ENCODE results near the gene CISD3. TPM values are rescaled to one million over a fixed set of nuclear protein-coding genes. Genes with fewer than 3 reads are reported as not detected.

The CISD3 gene
- total RNA-seq, 2 experiments from 2014 or later = 4.7 to 5.7 TPM

GRCh38 chr17:38751144-38751807, 21.1 kb downstream of the CISD3 start:
- POLR2A ChIA-PET = interaction anchor here (0.9 to 2.8 kb wide), 12 partner anchors 11 to 449 kb away, joined by 3 to 22 read pairs (median 6); partner anchors contain the start of genes CISD3, LASP1, RPL19 and RPL23
- no peak for DNase-seq

GRCh38 chr17:38751808-38752307, 21.7 kb downstream of the CISD3 start:
- no peaks in the 10 kb centered on the region for H3K9me3 Mint-ChIP-seq
- peaks cover 34% of the 10 kb centered on the region for H3K36me3 Mint-ChIP-seq (ENCODE audit: low read depth)
- TF ChIP-seq CTCF (IDR thresholded peaks at IDR 0.05) = no peak
- ChIA-PET CTCF (interaction anchor here (0.8 to 1.2 kb wide), 2 partner anchors 17 to 45 kb away, joined by 3 to 4 read pairs; no protein-coding TSS in a partner anchor), POLR2A (interaction anchor here (0.8 to 2.8 kb wide), 18 partner anchors 10 to 709 kb away, joined by 3 to 22 read pairs (median 6); partner anchors contain the start of genes CDK12, CISD3, LASP1 and MLLT6)
- peak overlapping the region; percentile 83 for H3K27ac Mint-ChIP-seq
- H3K27me3 Mint-ChIP-seq = peaks cover 29% of the 10 kb centered on the region
- peak overlapping the region; percentile 80 to 93 for H3K27ac ChIP-seq (ENCODE audit: low read depth in 1 of 2, low read length in 2 of 2)
- intact Hi-C loops (cut with DNase I, micrococcal nuclease) = loop anchor here (1.0 to 10.0 kb wide), 8 partner anchors 22 to 403 kb away; partner anchors contain the start of genes MLLT6 (in 2 of the 2), CISD3 (in 1 of the 2), CWC25 (in 1 of the 2) and PIP4K2B (in 1 of the 2)
- H3K4me3 Mint-ChIP-seq = peak overlapping the region; percentile 99
- ATAC-seq (ENCODE audit: poor library complexity) = peak; percentile 37
- H3K4me1 Mint-ChIP-seq (ENCODE audit: low read depth) = peaks cover 39% of the 10 kb centered on the region
- H3K36me3 ChIP-seq (ENCODE audit: insufficient read depth, low read length) = peaks cover 24% of the 10 kb centered on the region
- peaks cover 73% of the 10 kb centered on the region for H3K4me1 ChIP-seq (ENCODE audit: insufficient read depth, low read length)
- H3K9me3 ChIP-seq (ENCODE audit: control insufficient read depth in 1 of 2, insufficient read depth in 1 of 2, low read length in 2 of 2) = peaks cover 0 to 15% of the 10 kb centered on the region in 2 experiments
- peak overlapping the region; percentile 90 for H3K4me3 ChIP-seq (ENCODE audit: low read length)
- H3K27me3 ChIP-seq (ENCODE audit: control insufficient read depth in 1 of 2, insufficient read depth in 2 of 2, low read length in 2 of 2) = peaks cover 36 to 38% of the 10 kb centered on the region in 2 experiments
- DNase-seq = peak; percentile 79 to 92 (median 84)

More at GRCh38 chr17:38751144-38751807, 21.1 kb downstream of the CISD3 start:
- Mint-ChIP-seq H3K9me3 (no peaks in the 10 kb centered on the region), H3K27ac (peak overlapping the region; percentile 83), H3K27me3 (peaks cover 35% of the 10 kb centered on the region), H3K4me3 (peak overlapping the region; percentile 99), H3K36me3 (ENCODE audit: low read depth) (peaks cover 31% of the 10 kb centered on the region), H3K4me1 (ENCODE audit: low read depth) (peaks cover 45% of the 10 kb centered on the region)
- H3K4me3 ChIP-seq (ENCODE audit: low read length) = peak overlapping the region; percentile 90
- ATAC-seq (ENCODE audit: poor library complexity) = no peak
- peaks cover 41 to 43% of the 10 kb centered on the region in 2 experiments for H3K27me3 ChIP-seq (ENCODE audit: control insufficient read depth in 1 of 2, insufficient read depth in 2 of 2, low read length in 2 of 2)
- peaks cover 78% of the 10 kb centered on the region for H3K4me1 ChIP-seq (ENCODE audit: insufficient read depth, low read length)
- peaks cover 0 to 15% of the 10 kb centered on the region in 2 experiments for H3K9me3 ChIP-seq (ENCODE audit: control insufficient read depth in 1 of 2, insufficient read depth in 1 of 2, low read length in 2 of 2)
- TF ChIP-seq CTCF (IDR thresholded peaks at IDR 0.05) = no peak
- intact Hi-C loops (cut with DNase I, micrococcal nuclease) = loop anchor here (1.0 to 10.0 kb wide), 4 partner anchors 21 to 404 kb away; partner anchors contain the start of genes CISD3 (in 1 of the 2) and PLXDC1 (in 1 of the 2)
- CTCF ChIA-PET = interaction anchor here (0.8 to 1.2 kb wide), 2 partner anchors 16 kb away, joined by 3 read pairs; no protein-coding TSS in a partner anchor
- H3K27ac ChIP-seq (ENCODE audit: low read depth in 1 of 2, low read length in 2 of 2) = peak overlapping the region; percentile 80 to 93
- H3K36me3 ChIP-seq (ENCODE audit: insufficient read depth, low read length) = peaks cover 18% of the 10 kb centered on the region

GRCh38 chr17:38752308-38753070, 22.3 kb downstream of the CISD3 start, which contains the start of gene PSMB3:
TSS of gene PSMB3 (plus strand) at chr17:38752741. CDS start at chr17:38752827, 86 bp downstream.
- Mint-ChIP-seq H3K9me3 (no peaks in the 10 kb centered on the region), H3K27ac (peak within 1 kb of the TSS; percentile 83), H3K27me3 (peaks cover 27% of the 10 kb centered on the region), H3K4me3 (peak within 1 kb of the TSS; percentile 99), H3K4me1 (ENCODE audit: low read depth) (peaks cover 38% of the 10 kb centered on the region), H3K36me3 (ENCODE audit: low read depth) (peaks cover 34% of the 10 kb centered on the region)
- peak; percentile 85 for ATAC-seq (ENCODE audit: poor library complexity)
- peak; percentile 86 to 100 (median 93) for DNase-seq
- Histone ChIP-seq H3K36me3 (ENCODE audit: insufficient read depth, low read length) (peaks cover 29% of the 10 kb centered on the region), H3K27me3 (ENCODE audit: control insufficient read depth in 1 of 2, insufficient read depth in 2 of 2, low read length in 2 of 2) (peaks cover 30 to 33% of the 10 kb centered on the region in 2 experiments), H3K4me3 (ENCODE audit: low read length) (peak within 1 kb of the TSS; percentile 90), H3K4me1 (ENCODE audit: insufficient read depth, low read length) (peaks cover 68% of the 10 kb centered on the region), H3K9me3 (ENCODE audit: control insufficient read depth in 1 of 2, insufficient read depth in 1 of 2, low read length in 2 of 2) (peaks cover 0 to 15% of the 10 kb centered on the region in 2 experiments), H3K27ac (ENCODE audit: low read depth in 1 of 2, low read length in 2 of 2) (peak within 1 kb of the TSS; percentile 80 to 93)
- ChIA-PET POLR2A (interaction anchor here (0.8 to 2.8 kb wide), 17 partner anchors 9 to 709 kb away, joined by 3 to 22 read pairs (median 5); partner anchors contain the start of genes CDK12, CISD3, LASP1 and MLLT6), CTCF (interaction anchor here (0.8 to 1.2 kb wide), 2 partner anchors 17 to 46 kb away, joined by 3 to 4 read pairs; no protein-coding TSS in a partner anchor)
- intact Hi-C loops (cut with DNase I, micrococcal nuclease) = loop anchor here (1.0 to 10.0 kb wide), 7 partner anchors 24 to 402 kb away; partner anchors contain the start of genes MLLT6 (in 2 of the 2), CWC25 (in 1 of the 2), PIP4K2B (in 1 of the 2) and PLXDC1 (in 1 of the 2)
- TF ChIP-seq CTCF (IDR thresholded peaks at IDR 0.05) = no peak

All from CD4-positive, alpha-beta T cell (primary cell).